DMS 273 treated with DMSO at 0.1 percent for 48 hours (cell line): Measurements from ENCODE around the gene LHFPL6.

ENCODE experiments used
- DNase-seq: peaks from one replicate; lab custom pipeline; 2025; lab: John Stamatoyannopoulos, UW

The LHFPL6 gene

GRCh38 chr13:39590466-39591036 lies 12.4 kb downstream of the LHFPL6 start:
- no peak for DNase-seq

DNA sequence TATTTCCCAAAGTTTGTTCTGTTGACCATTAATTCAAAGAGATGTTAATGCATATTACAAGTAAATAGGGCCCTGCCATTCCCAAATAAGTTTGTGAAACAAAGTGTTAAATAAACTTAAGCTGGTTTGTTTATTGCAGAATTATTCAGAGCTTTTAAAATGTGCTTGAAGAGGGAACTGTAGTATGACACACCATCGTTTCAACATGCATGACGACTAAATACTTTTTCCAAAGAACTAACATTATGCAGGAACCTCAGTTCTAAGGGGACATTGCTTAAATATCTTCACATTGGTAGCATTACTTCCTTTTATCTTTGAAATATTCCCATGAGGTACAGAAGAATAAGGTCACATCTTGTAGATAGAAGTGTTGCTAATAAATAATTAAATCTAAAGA lies 14.6 kb downstream of the LHFPL6 start:
- DNase-seq: no peak

DNA sequence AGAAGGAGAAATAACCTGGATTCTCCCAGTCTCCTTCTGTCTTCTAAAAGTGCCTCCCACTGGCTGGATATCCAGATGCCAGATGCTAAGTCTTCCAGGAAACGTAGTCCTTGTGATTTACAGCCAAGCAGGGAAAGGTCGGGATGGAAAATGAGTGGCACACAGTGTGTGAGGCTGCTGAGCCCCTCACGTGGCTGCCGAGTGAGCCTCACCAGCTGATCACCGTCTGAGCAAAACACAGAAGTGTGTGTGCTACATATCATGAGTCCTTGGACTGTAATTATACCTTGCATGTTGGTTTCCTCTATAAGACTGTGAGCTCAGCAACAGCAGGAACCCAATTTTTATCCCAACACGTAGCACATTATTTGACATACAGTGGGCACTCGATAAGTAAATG lies 15.1 kb downstream of the LHFPL6 start:
- no peak for DNase-seq

- DNase-seq: no peak
Measured at GRCh38 chr13:39586958-39587605, 15.9 kb downstream of the LHFPL6 start.

GRCh38 chr13:39586151-39586550 lies 16.8 kb downstream of the LHFPL6 start:
- DNase-seq: no peak

DNA sequence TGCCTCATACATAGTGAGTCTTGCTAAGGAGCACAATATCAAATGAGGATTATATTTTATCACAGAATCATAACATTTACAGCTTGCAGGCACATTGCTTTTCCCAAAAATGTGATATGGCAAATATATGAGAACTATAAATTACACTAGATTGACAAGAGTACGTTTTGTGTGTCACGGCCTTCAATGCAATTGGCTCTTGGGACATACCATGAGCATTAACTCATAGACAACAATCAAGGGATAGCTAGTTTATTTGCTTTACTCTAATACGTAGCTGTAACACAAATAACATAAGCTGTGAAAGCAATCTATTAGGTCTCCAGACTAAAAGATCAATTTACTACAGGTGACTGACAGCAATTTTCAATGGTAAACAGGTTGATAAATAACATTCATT lies 17.8 kb downstream of the LHFPL6 start:
- no peak for DNase-seq

- DNase-seq: no peak
Measured at GRCh38 chr13:39580881-39581575, 22.0 kb downstream of the LHFPL6 start.

- no peak for DNase-seq
Measured at GRCh38 chr13:39578821-39579291, 24.1 kb downstream of the LHFPL6 start.

DNA sequence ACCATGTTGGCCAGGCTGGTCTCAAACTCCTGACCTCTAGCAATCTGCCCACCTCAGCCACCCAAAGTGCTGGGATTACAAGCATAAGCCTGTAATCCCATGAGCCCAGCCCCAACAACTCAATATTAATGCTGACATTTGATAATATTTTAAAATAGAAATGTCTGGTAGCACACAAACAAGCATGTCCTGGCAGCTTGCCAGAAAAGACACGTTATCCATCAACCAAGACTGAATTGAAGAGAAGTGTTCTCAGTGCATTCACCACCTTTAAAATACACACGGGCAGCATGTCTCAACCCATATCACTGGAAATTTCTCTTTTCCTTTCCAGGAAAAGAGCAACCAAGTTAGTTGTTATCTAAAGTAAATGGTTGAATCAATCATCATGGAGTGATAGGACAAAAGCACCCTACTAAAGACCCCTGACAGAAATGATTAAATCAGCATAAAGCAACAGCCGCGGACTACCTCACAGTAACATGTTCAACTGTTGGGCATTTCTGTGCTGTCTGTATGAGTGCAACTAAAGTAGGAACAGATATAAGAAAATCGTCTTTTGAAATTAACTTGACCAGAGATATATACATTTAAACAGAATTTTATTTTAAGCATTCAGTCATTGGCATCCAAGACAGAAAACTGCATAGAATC lies 25.0 kb downstream of the LHFPL6 start:
- no peak for DNase-seq

DNA sequence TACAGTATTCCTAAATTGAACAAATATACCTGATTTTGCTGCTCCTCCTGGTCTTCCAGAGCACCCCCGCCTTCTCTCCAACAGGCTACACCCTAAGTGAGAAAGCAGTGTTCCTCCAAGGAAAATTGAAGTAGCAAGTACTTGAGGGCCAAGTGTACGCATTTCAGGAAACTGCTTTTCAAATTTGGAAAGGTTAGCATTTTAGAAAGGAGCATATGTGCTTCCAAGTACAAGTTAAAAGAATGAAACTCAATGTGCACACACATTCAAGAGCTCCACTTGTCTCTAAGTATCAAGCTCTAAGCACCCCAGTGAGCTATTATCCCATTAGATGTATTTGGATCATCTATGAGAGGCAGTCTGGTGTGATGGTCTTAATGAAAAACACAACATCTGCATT lies 25.8 kb downstream of the LHFPL6 start:
- DNase-seq: no peak

GRCh38 chr13:39575641-39576238 lies 27.3 kb downstream of the LHFPL6 start:
- DNase-seq: no peak

DNA sequence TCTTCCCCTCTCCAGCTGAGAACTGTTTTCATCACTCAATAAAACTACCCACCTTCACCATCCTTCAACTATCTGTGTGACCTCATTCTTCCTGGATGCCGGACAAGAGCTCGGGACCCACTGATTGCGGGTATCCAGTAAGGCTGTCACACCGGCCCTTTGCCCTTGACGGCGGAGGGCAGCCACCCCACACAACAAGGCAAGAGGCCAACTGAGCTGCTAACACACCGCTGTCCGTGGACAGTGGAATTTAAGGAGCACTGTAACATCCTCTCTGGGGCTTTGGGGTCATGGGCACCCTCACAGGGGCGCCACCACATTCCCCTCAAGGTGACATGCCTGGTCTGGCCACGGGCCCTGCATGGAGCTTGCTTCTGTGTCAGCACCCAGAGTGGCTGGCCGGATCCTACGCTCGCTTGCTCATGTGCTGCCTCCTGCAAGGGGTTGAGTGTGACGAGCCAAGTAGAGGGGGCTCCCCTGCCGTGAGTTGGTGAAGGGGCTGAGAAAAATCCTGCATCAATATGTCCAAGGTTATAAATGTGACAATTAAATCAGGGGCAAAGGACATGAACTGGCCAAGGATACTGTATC lies 31.4 kb downstream of the LHFPL6 start:
- no peak for DNase-seq

DNA sequence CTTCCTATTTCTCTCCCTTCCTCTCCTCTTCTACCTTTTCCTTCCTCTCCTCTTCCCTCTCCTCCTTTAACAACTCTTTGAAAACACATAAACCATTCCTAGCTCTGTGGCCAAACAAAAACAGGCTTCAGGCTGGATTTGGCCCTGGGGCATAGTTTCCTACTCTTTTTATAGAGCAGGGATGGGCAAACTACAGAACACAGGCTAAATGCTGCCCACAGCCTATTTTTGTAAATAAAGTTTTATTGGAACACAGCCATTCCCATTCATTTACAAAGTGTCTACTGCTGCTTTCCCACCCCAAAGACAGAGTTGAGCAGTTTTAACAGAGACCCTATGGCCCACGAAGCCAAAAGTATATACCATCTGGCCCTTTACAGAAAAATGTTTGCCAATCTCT lies 35.4 kb downstream of the LHFPL6 start:
- DNase-seq: no peak

GRCh38 chr13:39566216-39566869 lies 36.6 kb downstream of the LHFPL6 start:
- DNase-seq: no peak

GRCh38 chr13:39565036-39565949 lies 37.7 kb downstream of the LHFPL6 start:
- DNase-seq: no peak

DNA sequence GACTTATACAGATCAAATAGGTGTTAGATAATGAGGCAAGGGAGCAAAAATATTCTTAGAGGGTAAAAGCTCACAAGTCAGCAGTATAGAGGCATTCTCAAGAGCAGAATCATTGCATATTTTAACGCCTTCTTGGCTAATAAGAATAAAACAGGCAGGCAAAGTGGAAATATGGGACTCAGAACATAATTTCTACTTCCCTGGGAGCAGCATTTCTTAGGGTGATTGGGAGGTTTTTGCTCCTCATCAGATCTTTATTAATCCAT lies 39.6 kb downstream of the LHFPL6 start:
- DNase-seq: no peak

- no peak for DNase-seq
Measured at GRCh38 chr13:39561971-39562370, 41.0 kb downstream of the LHFPL6 start.

- no peak for DNase-seq
Measured at GRCh38 chr13:39559847-39560246, 43.1 kb downstream of the LHFPL6 start.

- no peak for DNase-seq
Measured at GRCh38 chr13:39557285-39557955, 45.6 kb downstream of the LHFPL6 start.

- no peak for DNase-seq
Measured at GRCh38 chr13:39556866-39557265, 46.1 kb downstream of the LHFPL6 start.
